ENCODE measurements around the gene RNU6-9.
"Not testable (repeated sequence)": the region's sequence is repeated elsewhere in the genome, so short reads cannot be mapped to it uniquely, and the experiment has no call there.

The RNU6-9 gene

DNA sequence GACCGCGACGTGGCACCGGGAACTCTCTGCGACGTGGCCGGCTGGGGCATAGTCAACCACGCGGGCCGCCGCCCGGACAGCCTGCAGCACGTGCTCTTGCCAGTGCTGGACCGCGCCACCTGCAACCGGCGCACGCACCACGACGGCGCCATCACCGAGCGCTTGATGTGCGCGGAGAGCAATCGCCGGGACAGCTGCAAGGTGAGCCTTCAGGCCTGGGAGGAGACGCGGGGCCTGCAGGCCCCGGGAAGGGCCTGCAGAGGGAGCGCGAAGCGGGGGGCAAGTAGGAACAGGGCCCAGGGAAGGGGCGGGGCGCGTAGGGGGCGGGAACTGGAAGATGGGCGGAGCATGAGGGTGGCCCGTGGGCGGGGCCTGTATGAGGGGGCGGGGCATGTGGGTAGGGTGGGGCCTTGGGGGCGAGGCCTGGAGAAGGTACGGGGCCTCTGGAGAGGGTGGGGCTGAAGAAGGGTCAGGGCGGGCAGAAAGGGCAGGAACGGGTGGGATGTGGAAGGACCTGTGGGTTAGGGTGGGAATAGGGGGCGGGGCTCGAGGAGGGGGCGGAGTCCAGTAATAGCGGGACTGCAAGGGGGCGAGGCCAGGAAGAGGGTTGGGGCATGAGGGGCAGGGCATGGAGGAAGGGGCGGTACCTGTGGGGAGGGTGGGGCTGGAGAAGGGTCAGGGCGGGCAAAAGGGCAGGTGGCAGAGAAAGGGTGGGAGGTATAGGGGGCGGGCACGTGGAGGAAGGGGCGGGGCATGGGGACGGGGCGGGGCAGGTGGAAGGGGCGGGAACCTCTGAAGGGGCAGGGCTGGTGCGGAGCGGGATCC is 31.3 kb upstream of the RNU6-9 start:
- no peak for DNase-seq

DNA sequence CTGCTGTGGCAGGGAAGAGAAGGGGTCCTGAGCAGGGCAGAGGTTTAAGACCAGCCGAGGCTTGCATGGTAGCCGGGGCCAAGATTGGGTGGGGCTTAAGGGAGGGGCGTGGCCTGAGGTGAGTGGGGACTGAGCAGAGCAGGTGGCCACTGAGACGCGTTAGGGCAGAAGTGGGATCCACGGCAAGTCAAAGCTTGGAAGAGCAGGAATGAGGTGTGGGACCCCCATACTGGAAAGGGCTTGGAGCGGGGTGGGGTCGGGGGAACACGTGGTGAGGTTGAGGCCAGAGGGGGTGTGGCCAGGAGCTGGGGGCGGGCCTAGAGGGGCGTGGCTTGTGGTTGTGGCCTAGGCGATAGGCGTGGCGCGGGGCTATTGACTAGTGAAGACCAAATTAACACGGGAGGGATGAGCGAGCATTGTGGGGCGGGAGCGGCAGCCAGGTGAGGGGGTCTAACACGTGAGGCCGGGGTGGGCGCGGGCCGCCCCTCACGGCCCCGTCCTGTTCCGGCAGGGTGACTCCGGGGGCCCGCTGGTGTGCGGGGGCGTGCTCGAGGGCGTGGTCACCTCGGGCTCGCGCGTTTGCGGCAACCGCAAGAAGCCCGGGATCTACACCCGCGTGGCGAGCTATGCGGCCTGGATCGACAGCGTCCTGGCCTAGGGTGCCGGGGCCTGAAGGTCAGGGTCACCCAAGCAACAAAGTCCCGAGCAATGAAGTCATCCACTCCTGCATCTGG is 30.5 kb upstream of the RNU6-9 start:
- DNase-seq = no peak

DNA sequence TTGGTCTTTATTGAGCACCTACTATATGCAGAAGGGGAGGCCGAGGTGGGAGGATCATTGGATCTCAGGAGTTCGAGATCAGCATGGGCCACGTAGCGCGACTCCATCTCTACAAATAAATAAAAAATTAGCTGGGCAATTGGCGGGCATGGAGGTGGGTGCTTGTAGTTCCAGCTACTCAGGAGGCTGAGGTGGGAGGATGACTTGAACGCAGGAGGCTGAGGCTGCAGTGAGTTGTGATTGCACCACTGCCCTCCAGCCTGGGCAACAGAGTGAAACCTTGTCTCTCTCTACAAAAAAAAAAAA is 30.0 kb upstream of the RNU6-9 start:
- DNase-seq = no peak

DNA sequence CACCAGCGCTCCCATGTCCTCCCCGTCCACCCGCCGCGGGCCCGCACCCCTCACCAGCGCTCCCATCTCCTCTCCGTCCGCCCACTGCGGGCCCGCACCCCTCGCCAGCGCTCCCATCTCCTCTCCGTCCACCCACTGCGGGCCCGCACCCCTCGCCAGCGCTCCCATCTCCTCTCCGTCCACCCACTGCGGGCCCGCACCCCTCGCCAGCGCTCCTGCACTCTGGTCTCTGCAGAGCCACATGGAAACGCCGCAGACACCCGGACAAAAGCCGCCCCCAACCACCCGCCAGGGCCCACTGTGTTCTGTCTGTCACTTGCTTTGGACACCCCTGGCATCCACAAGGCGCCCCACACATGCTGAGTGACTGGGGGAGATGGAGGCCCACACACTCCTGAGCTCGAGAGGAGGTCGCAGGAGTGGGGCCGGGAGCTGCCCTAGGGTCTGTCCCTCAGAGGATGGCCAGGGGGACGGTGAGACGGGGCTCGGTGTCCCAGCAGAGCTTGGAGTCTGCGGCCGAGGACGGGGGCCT is 26.4 kb upstream of the RNU6-9 start:
- no peak for DNase-seq

DNA sequence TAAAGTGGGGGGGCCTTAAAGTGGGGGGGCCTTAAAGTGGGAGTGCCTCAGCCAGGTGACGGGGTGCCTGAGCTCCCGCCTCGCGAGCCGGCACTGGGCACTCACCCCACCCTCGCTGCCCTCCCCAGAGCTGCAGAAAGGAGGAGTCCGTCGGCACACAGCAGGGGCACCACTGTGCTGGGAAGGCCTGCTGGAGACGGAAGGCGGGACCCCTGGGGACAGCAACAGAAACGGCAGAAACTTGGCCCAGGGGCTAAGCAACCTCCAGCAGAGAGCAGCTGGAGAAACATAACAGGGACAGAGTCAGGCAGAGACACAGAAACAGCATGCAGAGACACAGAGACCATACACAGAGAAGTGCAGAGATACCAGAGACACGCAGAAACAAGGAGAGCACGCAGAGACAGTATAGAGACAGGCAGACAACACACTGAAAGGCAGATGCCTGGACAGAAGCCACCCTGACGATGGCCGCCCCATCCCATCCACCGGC is 25.9 kb upstream of the RNU6-9 start:
- no peak for DNase-seq

DNA sequence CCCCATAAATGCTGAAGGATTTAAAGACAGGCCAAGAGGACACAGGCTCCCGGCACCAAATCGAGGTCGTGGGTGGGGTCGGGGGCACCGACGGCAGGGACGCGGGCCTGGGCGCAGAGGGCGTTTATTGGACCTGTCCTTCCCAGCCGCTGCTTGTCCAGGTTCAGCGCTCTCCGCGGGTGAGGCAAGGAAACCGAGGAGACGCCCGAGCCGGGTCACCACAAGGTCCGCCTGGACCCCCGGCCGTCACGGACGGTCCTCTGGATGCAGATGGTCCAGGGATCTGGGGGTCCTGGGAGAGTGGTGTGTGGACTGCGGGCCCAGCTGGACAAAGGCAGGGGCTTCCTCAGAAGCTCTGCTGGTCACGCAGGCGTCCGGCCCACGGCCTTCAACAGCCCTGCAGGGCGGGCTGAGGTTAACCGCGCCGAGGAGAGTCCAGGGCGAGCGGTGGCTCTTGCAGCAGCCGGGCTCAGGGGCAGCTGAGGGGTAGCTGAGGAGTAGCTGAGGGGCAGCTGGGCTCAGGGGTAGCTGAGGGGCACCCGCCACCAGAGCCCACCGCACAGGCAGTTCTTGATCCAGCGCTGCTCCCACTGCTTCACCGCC is 25.3 kb upstream of the RNU6-9 start:
- no peak for DNase-seq

DNA sequence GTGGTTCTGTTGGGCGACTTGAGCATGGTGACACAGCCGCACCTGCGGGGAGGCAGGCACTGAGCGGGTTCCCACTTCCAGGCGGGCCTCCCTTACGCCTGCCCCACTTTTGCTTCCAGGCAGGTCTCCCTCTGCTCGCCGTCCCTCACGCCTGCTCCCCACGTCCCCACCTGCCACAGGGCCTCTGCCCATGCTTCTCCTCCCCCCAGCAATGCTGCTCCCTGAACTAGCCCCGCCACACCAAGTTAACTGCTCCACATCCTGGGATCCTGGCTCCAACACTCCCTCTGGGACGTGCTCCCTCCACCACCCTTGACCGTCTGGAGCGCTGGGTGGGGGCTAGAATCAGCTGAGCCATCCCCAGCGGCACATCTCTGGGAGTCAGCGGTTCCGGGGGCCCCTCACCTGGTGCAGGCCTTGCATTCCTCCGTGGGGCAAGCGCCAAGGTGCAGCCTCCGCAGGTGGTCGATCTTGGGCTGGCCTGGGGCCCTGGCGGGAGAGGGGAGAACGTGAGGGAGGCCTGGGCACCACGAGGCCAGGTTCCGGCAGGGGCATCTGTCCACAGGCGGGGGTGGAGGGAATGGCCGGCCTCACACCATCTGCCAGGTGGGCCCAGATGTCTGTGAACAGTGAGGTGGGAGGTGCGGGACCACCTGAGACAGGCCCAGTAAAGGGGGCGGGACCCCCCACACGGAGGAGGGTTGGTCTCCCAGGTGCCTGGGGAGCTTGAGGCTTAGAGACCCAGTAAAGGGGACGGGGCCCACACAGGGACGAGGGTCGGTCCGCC is 24.6 kb upstream of the RNU6-9 start:
- DNase-seq = no peak

DNA sequence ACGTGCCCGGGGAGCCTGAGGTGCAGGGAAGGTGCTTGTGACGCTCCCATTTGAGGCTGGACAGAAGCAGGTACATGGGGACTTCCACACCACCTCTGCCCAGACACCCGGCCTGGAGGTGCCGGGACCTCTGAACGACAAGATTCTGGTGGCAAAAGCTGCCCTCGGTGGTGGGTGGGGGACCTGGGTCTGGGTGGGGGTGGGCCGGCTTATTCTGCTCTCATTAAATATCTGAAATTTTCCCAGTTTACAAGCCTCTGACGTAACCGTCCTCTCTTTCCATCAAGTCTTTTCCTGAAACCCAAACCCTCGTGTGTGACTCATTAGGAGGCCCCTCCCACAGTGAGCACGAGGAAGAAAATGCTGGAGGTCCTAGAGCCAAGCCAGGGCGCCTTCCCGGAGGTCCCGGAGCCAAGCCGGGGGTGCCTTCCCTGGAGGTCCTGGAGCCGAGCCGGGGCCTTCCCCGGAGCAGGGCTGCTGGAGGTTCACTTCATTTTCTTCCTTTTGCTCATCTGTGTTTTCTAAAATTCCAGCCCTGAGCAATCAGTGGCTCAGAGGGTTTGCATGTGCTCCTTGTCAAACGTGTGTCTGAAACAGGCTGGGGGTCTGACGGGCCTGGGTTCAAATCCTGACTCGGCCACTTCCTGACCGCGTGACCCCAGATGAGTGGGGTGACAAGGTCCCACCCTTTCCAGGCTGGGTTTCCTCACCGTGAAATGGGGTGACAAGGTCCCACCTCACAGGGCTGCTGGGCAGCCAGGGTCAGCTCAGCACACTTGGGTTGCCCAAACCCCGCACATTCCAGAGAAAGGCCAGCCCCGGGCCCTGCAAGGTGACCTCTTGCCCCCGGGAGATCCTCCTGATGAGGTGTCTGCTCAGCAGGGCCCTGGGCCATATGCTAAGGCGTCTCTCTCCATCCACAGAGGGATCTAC is 23.8 kb upstream of the RNU6-9 start:
- no peak for DNase-seq

DNA sequence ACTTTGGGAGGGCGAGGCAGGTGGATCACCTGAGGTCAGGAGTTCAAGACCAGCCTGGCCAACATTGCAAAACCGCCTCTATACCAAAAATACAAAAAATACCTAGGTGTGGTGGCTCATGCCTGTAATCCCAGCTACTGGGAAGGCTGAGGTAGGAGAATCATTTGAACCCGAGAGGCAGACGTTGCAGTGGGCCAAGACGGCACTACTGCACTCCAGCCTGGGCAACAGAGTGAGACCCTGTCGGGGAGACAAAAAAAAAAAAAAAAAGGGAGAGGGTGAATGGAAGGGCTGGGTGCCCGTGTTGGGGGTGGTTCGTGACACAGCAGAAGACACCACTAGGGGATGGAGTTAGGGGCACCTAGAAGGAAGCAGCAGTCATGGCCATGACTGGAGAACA is 23.0 kb upstream of the RNU6-9 start:
- no peak for DNase-seq

DNA sequence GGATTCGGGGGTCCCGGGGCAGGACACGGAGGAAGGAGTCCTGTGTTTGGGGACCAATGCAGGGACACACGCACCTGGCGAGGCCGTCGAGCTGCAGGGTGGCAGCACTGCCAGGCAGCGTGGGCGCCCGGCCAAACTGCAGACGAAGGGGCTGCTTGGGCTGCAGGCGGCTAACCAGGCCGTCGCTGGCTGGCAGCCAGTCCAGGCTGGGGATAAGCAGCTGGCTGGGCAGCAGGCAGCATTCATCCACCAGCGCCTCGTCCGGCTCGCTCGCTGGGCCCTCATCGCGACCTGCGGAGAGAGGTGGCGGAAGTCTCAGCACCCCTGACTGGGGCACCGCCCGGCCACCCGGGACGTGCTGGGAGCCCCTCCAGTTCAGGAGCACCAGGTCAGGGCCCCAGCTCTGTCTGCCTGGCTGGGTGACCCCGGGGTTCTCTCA is 22.3 kb upstream of the RNU6-9 start:
- DNase-seq = no peak

DNA sequence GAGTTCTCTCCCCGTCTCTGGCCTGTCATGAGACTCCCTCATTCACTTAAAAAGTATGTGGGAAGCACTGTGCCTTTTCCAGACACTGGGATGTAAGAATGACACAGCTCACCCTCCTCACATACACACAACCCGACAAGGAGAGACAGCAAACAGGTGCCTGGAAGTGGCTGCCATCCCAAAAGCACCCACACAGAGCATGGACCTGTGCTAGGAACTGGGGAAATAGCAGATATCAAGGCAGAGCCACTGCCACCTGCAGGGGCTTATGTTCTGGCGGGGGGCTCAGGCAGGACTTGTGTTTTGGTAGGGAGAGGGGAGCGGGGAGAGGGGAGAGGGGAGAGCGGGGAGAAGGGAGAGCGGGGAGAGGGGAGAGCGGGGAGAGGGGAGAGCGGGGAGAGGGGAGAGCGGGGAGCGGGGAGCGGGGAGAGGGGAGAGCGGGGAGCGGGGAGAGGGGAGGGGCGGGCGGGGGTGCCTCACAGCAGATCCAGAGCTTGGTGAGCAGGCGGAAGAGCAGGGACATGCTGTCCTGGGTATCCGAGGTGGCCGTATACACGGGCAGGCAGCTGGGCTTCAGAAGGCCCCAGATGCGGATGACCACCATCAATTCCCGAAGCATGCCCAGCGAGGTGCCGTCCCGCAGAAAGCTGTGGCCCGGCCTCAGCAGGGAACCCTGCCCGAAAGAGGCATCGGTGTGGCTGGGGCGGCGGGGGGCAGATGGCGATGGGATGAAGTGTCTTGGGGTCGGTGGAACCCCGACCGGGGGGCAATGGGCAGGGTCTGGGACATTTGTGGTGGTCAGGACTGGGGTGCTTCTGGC is 21.6 kb upstream of the RNU6-9 start:
- DNase-seq = no peak

DNA sequence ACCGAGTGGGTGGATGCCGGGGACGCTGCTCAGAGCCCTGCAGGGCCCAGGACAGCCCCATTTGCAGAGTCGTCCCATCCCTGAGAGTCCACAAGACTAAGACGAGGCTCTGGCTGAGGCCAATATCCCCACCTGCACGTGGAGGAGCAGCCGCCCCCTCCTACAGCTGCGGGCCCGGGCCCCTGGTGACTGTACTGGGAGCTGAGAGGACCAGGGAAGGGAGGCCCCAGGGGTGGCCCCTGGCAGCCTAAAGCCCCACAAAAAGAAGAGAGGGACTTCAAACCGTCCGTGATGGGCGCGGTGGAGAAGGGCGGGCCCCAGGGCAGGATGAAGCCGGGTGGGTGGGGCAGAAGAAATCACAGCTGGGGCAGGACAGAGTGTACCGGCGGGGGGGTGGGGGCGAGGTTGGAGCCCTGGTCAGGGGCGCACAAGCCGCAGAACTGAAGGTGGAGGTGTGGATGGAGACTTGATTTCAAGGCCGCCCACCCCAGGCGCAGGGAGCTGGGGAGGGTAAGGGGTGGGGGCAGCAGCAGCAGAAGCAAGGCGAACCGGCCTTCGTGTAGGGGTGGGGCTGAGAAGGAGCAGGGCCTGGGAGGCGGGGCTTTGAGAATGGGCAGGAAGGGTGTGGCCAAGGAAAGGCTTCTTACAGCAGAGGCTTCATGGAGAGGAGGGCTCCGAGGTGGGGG is 20.9 kb upstream of the RNU6-9 start:
- no peak for DNase-seq

DNA sequence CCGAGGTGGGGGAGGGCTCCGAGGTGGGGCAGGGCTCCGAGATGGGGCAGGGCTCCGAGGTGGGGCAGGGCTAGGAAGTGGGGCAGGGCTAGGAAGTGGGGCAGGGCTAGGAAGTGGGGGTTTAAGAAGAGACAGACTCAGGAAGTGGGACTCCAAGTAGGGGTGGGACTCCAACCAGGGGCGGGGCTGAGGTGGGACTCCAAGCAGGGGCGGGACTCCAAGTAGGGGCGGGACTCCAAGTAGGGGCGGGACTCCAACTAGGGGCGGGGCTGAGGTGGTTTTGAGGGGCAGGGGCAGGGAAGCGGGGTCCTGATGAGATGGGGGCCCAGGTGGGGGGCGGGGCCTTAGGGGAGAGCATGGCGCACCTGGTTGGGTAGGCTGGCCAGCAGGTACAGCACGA is 20.2 kb upstream of the RNU6-9 start:
- DNase-seq = no peak

DNA sequence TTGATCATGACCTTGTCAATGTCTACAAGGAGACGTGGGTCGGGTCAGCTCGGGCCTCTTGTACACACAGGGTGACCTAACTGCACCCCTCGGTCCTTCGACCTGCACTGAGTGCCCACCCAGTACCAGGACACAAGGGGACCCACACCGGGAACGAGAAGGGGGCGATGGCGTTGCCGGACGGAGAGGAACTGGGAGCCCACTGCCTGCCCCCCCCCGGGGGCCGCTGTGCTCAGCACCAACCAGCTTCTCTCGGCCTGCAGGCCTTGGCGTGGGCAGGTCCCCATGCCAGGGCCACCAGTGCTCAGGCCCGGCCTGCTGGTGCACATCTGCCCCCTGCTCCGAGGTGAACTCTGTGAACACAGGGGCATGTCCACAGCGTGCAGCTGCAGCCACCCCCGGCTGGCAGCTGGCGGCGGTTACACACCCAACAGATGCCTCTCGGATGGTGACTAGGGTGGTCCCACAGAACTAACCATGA is 19.7 kb upstream of the RNU6-9 start:
- no peak for DNase-seq

DNA sequence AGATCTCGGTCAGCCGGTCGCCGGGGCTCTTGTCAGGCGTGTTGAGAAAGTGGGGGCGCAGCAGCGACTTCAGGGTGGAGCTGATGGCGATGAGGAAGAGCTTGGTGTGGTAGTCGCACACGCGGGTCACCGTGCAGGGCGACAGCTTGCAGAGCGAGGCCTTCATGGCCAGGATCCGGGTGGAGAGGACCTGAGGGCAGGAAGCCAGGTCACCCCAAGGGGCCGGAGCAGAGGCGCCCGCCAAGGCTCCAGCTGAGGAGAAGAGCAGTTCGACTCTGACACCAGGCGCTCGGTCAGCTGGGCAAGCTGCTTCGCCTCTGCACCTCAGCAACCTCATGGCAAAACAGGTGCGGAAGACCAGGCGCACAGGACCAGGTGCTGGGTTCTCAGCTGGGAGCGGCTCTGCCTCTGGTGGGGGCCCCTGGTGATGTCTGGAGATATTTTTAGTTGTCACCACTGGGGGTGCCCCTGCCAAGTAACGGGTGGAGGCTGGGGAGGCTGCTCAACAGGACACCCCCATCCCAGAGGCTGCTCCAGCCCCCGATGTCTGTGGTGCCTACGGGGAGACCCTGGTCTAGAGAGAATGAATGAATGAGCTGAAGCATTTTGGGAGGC is 17.9 kb upstream of the RNU6-9 start:
- no peak for DNase-seq

DNA sequence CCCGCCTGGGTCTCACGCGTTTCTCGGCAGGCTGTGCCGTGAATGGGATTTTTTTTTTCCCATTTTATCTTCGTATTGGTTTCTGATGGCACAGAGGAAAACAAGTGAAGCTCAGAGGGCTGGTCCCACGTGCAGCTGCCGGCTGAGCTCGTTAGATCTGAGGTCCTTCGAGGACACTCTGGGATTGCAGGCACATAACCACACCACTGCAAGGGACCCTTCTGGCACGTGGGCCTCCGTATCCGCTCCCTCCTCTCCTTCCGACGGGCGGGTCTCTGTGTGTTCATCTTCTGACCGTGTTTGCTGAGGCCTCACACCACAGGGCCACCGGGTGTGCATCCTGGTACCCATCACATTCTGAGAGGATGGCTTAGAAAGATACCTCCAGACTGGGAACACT is 17.2 kb upstream of the RNU6-9 start:
- no peak for DNase-seq

DNA sequence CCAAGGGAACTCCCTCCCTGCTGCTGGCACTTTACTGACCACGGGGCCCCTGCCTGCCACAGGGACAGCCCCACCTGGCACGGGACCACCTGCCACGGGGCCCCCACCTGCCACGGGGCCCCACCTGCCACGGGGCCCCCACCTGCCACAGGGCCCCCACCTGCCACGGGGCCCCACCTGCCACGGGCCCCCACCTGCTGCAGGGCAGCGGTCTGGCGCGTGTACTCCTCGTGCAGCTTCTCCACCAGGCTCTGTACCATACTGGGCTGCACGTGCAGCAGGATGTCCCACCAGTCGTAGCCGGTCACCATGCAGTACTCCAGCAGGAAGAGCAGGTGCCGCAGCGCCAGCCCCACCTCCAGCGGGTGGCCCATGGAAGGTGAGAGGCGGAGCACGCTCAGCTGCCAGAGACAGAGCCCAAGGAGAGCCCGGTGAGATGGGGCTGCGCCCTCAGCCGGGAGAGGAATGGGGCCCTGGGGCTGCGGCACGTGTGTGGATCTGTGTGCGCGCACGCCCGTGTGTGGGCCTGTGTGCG is 16.4 kb upstream of the RNU6-9 start:
- no peak for DNase-seq

DNA sequence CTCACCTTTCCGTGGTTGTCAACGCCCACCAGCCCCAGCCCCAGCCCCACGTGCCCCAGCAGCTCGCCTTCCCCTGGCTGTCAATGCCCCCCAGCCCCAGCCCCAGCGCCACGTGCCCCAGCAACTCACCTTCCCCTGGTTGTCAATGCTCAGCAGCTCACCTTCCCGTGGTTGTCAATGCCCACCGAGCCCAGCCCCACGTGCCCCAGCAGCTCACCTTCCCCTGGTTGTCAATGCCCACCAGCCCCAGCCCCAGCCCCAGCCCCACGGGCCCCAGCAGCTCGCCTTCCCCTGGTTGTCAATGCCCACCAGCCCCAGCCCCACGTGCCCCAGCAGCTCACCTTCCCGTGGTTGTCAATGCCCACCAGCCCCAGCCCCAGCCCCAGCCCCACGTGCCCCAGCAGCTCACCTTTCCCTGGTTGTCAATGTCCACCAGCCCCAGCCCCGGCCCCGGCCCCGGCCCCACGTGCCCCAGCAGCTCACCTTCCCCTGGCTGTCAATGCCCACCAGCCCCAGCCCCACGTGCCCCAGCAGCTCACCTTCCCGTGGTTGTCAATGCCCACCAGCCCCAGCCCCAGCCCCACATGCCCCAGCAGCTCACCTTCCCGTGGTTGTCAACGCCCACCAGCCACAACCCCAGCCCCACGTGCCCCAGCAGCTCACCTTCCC is 15.2 kb upstream of the RNU6-9 start:
- DNase-seq = not testable (repeated sequence)

Data from NCI-H1930 (cell line).